Activated CD4-positive, alpha-beta T cell treated with anti-CD3 and anti-CD28 coated beads, Interleukin-2, amount 50 U/mL, for 16 hours (primary cell): ENCODE measurements around the gene TGFBR3.
A peak's percentile ranks its signal among the peaks of the same experiment; 100 is the strongest.

Experiments used
- DNase-seq: peaks from one replicate; pipeline ENCODE4 v3.0.0-alpha.2; 2020

Gene TGFBR3

GRCh38 chr1:91729621-91730358 is 156.2 kb downstream of the TGFBR3 start:
- DNase-seq: peak; percentile 59

- DNase-seq: no peak
Observed at GRCh38 chr1:91727763-91728162, 158.2 kb downstream of the TGFBR3 start.

DNA sequence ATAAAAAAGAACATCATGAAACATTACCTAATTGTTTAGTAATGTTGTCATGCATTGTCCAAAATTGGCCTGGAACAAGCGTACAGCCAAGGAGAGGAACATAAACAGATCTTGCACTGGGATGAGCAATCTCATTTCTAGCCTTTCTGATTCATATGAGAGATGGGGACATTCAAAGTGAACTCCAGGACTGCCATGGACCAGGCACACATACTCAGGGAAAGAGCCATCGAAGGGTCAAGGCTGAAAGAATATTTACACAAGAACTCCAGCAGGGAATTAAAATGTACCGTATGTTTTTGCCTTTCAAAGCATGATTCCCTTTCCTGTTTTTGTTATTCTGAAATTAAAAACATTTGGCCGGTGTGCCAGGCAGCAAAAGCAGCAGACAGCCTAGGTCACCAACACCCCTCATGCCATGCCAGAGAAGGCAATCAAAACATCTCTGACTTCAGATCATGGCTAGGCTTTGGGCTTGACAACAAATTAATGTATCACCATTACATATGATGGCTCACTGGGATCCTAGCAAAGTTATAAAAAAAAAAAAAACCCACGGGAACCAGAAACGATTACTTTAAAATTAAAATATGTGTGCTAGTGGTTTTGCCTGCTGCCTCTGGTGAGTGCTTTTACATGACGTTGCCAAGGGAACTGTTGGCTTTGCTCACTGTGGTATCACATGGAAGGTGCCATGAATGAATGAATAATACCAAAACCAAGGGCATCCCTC is 159.8 kb downstream of the TGFBR3 start:
- DNase-seq: peak; percentile 75

- DNase-seq: no peak
Observed at GRCh38 chr1:91725618-91725988, 160.3 kb downstream of the TGFBR3 start.

GRCh38 chr1:91724644-91725043 is 161.3 kb downstream of the TGFBR3 start:
- no peak for DNase-seq

GRCh38 chr1:91724231-91724630 is 161.7 kb downstream of the TGFBR3 start:
- DNase-seq: no peak

DNA sequence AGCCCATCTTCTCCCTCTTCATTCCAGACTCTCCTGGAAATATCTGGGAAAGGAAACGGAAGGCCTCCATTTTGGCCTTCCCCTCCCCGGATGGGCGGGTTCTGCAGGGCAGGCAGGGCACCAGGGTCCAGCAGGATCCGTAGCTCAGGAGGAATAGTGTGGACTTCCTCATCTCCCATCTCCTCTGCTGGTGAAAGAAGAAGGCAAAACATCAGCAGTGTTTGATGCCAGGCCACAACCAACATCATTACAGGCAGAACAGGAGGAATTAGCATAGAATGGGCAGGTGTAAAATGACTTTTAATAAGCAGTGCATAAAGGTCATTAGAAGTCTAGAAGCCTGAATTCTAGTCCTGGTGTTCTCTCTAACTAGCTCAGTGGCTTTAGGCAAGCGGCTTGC is 165.9 kb downstream of the TGFBR3 start:
- no peak for DNase-seq

GRCh38 chr1:91718877-91719276 is 167.1 kb downstream of the TGFBR3 start:
- no peak for DNase-seq

DNA sequence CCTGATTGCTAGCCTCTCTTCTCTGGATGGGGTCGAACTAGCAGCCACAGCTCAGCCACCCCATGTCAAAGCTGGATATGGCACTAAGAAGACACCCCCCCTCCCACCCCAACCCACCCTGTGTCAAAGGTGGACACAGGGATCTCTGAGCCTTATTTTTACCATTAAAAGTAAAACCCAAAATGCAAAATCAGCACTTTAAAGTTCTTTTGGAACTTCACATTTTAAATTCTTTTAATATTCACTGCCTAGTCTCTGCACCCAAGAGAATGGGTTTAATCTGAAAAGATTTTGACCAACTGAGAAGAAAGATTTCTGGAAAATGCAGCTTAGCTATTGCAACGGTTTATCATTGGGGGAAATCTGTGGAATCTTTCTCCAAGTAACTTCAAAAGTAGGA is 167.6 kb downstream of the TGFBR3 start:
- DNase-seq: no peak

GRCh38 chr1:91717839-91718238 is 168.1 kb downstream of the TGFBR3 start:
- DNase-seq: no peak

GRCh38 chr1:91716339-91716738 is 169.6 kb downstream of the TGFBR3 start:
- DNase-seq: no peak

- no peak for DNase-seq
Observed at GRCh38 chr1:91715416-91716000, 170.4 kb downstream of the TGFBR3 start.

GRCh38 chr1:91714867-91715381 is 171.0 kb downstream of the TGFBR3 start:
- DNase-seq: no peak

DNA sequence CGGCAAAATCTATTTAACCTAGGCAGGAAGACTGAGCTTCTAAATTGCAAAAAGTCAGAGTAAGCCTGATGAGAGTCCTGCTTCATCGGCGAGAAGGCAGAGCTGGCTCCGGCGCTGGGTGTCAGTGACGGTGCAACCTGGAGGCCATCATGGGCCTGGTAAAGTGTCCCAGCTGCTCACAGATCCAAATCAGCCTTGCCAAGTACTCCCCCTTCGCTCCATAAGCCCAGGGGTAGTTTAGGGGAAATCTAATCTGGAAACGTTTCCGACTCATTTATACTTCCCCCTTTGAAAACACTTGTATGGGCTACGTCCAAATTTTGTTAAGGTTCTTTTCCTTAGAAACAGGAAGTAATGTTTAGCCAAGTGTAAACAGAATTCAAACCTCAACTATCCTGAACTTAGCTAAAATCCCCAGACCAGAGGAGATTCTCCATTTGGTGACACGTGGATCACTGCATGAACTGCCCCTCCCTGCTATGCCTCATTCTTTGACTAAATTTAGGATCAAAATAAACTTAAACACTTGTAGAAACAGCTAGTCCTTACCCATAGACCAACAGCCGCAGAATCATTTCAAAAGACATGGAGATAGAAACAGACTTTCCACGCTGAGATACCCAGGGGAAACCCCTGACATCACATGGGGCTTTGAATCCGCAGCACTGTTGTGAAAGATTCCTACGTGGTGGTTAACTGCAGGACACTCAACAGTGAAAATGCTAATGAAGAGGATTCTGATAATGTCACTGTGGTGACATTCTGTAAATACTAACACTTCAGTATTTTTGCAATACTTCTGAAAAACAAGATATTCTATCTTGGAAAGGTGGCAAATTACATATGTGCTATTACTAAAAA is 172.7 kb downstream of the TGFBR3 start:
- DNase-seq: peak; percentile 88

GRCh38 chr1:91712393-91712792 is 173.6 kb downstream of the TGFBR3 start:
- DNase-seq: peak; percentile 44

- no peak for DNase-seq
Observed at GRCh38 chr1:91711504-91712247, 174.3 kb downstream of the TGFBR3 start.

- no peak for DNase-seq
Observed at GRCh38 chr1:91710261-91710660, 175.7 kb downstream of the TGFBR3 start.

DNA sequence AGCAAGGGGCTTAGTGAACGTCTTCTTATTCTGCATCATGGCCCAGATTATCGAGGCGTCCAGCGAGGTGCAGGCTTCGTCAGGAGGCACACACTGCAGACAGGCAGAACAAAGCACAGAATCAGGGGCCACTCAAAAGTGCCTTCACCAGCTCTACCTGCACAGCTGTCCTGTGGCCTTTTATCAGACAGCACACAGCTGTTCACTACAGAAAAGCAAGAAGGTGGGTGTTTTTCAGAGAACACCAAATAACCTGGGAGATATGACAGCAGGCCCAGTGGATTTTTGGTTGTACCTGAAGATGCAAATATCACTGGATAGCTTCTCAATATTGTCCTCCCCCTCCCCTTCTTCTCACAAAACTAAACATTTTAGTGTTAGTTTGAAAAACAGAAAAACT is 177.3 kb downstream of the TGFBR3 start:
- no peak for DNase-seq

DNA sequence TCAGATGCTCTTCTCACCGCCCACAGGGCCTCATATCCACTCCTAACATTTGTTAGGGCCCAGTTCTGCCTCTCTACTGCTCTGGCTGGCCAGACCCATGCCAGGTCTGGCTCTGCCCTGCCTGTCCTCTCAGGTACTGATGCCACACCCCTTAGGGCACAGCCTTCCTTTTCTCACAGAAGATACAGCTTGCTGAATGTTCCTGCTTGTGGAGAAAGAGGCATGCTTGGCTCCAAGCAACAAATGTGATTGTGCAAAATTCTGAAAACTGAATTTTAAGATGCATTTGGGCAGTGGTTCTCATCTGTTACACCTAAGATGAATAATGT is 178.1 kb downstream of the TGFBR3 start:
- no peak for DNase-seq

DNA sequence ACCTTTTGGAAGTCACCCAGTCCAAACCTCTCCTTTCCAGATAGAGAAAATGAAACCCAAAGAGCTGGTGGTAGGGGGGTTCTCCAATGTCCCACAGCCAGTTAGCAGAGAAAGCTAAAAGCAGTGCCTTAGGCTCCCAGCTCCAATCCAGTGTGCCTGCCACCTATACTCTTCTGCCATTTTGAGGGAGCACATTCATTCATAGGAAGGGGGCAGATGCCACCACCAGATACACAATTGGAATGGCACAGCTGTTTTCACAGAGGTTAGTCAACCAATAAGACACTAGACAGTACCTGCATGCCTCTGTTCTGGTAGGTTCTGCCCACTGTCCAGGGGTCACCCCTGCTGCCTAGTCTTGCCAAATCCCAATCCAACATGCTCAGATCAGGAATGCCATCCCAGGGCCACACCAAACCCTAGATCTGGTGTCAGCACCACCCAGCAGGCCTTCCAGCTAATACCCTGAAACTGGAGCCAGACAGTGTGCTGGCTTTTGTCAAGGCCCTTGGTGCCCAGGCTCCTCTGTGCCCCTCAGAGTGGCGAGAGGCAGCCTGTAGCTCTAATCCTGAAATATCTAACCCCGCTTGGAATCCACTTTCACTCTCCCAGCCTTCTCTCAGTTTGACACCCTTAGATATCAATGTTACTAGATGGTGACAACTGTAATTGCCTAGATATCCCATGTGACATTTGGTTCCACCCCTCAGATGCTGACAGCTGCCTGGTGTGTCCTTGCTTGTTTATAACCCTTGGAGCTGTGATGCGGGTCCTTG is 178.6 kb downstream of the TGFBR3 start:
- DNase-seq: no peak

DNA sequence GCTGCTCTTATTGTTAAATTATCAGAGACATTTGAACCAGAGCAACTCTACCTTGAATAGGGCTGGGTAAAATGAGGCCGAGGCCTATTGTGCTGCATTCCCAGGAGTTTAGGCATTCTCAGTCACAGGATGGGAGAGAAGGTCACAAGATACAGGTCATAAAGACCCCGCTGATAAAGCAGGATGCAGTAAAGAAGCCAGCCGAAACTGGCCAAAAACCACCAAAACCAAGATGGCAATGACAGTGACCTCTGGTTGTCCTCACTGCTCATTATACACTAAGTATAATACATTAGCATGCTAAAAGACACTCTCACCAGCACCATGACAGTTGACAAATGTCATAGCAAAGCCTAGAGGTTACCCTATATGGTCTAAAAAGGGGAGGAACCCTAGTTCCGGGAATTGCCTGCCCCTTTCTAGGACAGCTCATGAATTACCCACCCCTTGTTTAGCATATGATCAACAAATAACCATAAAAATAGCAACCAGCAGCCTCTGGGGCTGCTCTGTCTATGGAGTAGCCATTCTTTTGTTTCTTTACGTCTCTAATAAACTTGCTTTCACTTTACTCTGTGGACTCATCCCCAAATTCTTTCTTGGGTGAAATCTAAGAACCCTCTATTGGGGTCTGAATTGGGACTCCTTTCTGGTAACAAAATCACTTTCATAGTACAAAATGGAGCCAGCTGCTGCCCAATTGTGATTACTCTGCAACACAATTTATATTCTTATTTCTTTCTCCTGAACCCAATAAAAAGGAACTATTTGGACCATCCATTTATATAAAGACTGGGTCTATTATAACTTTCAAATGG is 179.6 kb downstream of the TGFBR3 start:
- DNase-seq: no peak
